GM23338 (cell line): ENCODE data around the gene MUL1. TPM values are rescaled to one million over a fixed set of nuclear protein-coding genes. Genes with fewer than 3 reads are reported as not detected.
A peak's percentile ranks its signal among the peaks of the same experiment; 100 is the strongest.

ENCODE experiments used
- ATAC-seq: fragments of 200-7000 bp; cut with Tn5 transposase; 3 replicates; pipeline ENCODE4 v1.9.1; 2020
- DNase-seq: peaks from one replicate; pipeline ENCODE4 v3.0.0-alpha.2; 2015; ENCODE audit warnings: low spot score
- H2AFZ ChIP-seq: fragments of 200-600 bp; sonication (generic); 2 replicates; pipeline ENCODE4 v1.8.0; 2016; ENCODE audit warnings: antibody characterized with exemption, mild to moderate bottlenecking, moderate library complexity
- H3F3A ChIP-seq: fragments of 200-600 bp; sonication (generic); replicated peaks from 2 replicates; pipeline ENCODE4 v1.8.0; 2017; ENCODE audit warnings: antibody characterized with exemption, mixed run types, low read depth
- H3K27ac ChIP-seq: fragments of 200-600 bp; sonication (generic); 2 replicates; pipeline ENCODE4 v1.6.1; 2016; ENCODE audit warnings: low read depth
- H3K27me3 ChIP-seq: fragments of 200-600 bp; sonication (generic); 2 replicates; pipeline ENCODE4 v1.8.0; 2016; ENCODE audit warnings: mild to moderate bottlenecking, mixed run types, moderate library complexity; ENCODE audit not compliant: insufficient read depth
- H3K36me3 ChIP-seq: fragments of 200-600 bp; sonication (generic); 2 replicates; pipeline ENCODE4 v1.8.0; 2016; ENCODE audit warnings: mild to moderate bottlenecking; ENCODE audit not compliant: insufficient read depth
- H3K4me1 ChIP-seq: fragments of 200-600 bp; sonication (generic); 2 replicates; pipeline ENCODE4 v1.8.0; 2016; ENCODE audit warnings: mild to moderate bottlenecking, moderate library complexity; ENCODE audit not compliant: insufficient read depth
- H3K4me2 ChIP-seq: fragments of 200-600 bp; sonication (generic); 2 replicates; pipeline ENCODE4 v1.7.1; 2017; ENCODE audit warnings: mixed run types
- H3K4me3 ChIP-seq: fragments of 200-600 bp; sonication (generic); 2 replicates; pipeline ENCODE4 v1.6.1; 2016; ENCODE audit warnings: mixed run types
- H3K79me2 ChIP-seq: fragments of 200-600 bp; sonication (generic); replicated peaks from 2 replicates; pipeline ENCODE4 v1.8.0; 2017; ENCODE audit warnings: mild to moderate bottlenecking; ENCODE audit not compliant: insufficient read depth
- H3K9me2 ChIP-seq: fragments of 200-600 bp; sonication (generic); 2 replicates; pipeline ENCODE4 v1.8.0; 2017; ENCODE audit not compliant: insufficient read depth
- H4K20me1 ChIP-seq: fragments of 200-600 bp; sonication (generic); replicated peaks from 2 replicates; pipeline ENCODE4 v1.8.0; 2017; ENCODE audit warnings: mild to moderate bottlenecking; ENCODE audit not compliant: insufficient read depth
- H3K27ac Mint-ChIP-seq: 2 replicates; pipeline ENCODE4 v1.8.0; 2020; ENCODE audit warnings: inconsistent platforms, mild to moderate bottlenecking, moderate library complexity, mixed read lengths
- H3K27me3 Mint-ChIP-seq: 3 replicates; pipeline ENCODE4 v1.8.0; 2022; ENCODE audit warnings: low read depth, mild to moderate bottlenecking, moderate library complexity, mixed read lengths, inconsistent platforms; ENCODE audit not compliant: insufficient read depth, poor library complexity
- H3K36me3 Mint-ChIP-seq: 3 replicates; pipeline ENCODE4 v1.8.0; 2021; ENCODE audit warnings: low read depth, mild to moderate bottlenecking, inconsistent platforms, moderate library complexity, mixed read lengths
- H3K4me1 Mint-ChIP-seq: 3 replicates; pipeline ENCODE4 v1.8.0; 2020; ENCODE audit warnings: mild to moderate bottlenecking, inconsistent platforms, mixed read lengths
- H3K4me3 Mint-ChIP-seq: 3 replicates; pipeline ENCODE4 v1.8.0; 2021; ENCODE audit warnings: moderate library complexity, mild to moderate bottlenecking, inconsistent platforms, mixed read lengths
- H3K9me3 Mint-ChIP-seq: 3 replicates; pipeline ENCODE4 v1.8.0; 2020; ENCODE audit warnings: moderate library complexity, mild to moderate bottlenecking, inconsistent platforms, mixed read lengths
- CREB1 ChIP-seq: fragments of 250-450 bp; sonication (Bioruptor Pico); IDR thresholded peaks from 2 replicates; pipeline ENCODE4 v1.5.0; 2020; ENCODE audit warnings: low read depth, mild to moderate bottlenecking, moderate library complexity
- CTCF ChIP-seq, 2 experiments: fragments of 200-600 bp in 1 of 2; sonication (generic) in 1 of 2; conservative IDR thresholded peaks; 2 replicates each; pipeline versions ENCODE4 v1.5.1 to v1.6.1; 2016 to 2017; ENCODE audit warnings: antibody characterized with exemption in 2 of 2, low read depth in 2 of 2, mild to moderate bottlenecking in 2 of 2, moderate library complexity in 1 of 2
- ETS1 ChIP-seq: IDR thresholded peaks from 2 replicates; pipeline ENCODE4 v1.6.1; 2016; ENCODE audit warnings: antibody characterized with exemption
- EZH2 ChIP-seq: fragments of 200-600 bp; sonication (generic); IDR thresholded peaks from one replicate; pipeline ENCODE4 v1.8.0; 2017; ENCODE audit warnings: antibody characterized with exemption, mild to moderate bottlenecking, low read depth; ENCODE audit not compliant: unreplicated experiment
- EZH2phosphoT487 ChIP-seq: fragments of 200-600 bp; sonication (generic); IDR thresholded peaks from one replicate; pipeline ENCODE4 v1.8.1; 2018; ENCODE audit warnings: antibody characterized with exemption; ENCODE audit not compliant: unreplicated experiment
- JUNB ChIP-seq: IDR thresholded peaks from one replicate; pipeline ENCODE4 v1.6.1; 2016; ENCODE audit warnings: antibody characterized with exemption; ENCODE audit not compliant: unreplicated experiment
- NANOG ChIP-seq: IDR thresholded peaks from 2 replicates; pipeline ENCODE4 v1.6.1; 2016; ENCODE audit warnings: antibody characterized with exemption, borderline replicate concordance
- POLR2AphosphoS5 ChIP-seq: IDR thresholded peaks from 2 replicates; pipeline ENCODE4 v1.6.1; 2016; ENCODE audit warnings: antibody characterized with exemption, low read depth
- REST ChIP-seq: IDR thresholded peaks from one replicate; pipeline ENCODE4 v1.6.1; 2018; ENCODE audit warnings: antibody characterized with exemption; ENCODE audit not compliant: unreplicated experiment
- STAT1 ChIP-seq: IDR thresholded peaks from one replicate; pipeline ENCODE4 v1.6.1; 2016; ENCODE audit warnings: antibody characterized with exemption; ENCODE audit not compliant: unreplicated experiment
- ZNF114 ChIP-seq: fragments of 250-450 bp; sonication (Bioruptor Pico); IDR thresholded peaks from 2 replicates; pipeline ENCODE4 v1.5.0; 2020; ENCODE audit warnings: mild to moderate bottlenecking, moderate library complexity
- ZNF331 ChIP-seq: fragments of 250-450 bp; sonication (Bioruptor Pico); IDR thresholded peaks from 2 replicates; pipeline ENCODE4 v1.5.0; 2020; ENCODE audit warnings: low read depth, mild to moderate bottlenecking, moderate library complexity
- ZNF462 ChIP-seq: fragments of 250-450 bp; sonication (Bioruptor Pico); IDR thresholded peaks from 2 replicates; pipeline ENCODE4 v1.5.0; 2020; ENCODE audit warnings: mild to moderate bottlenecking, moderate library complexity
- polyA plus RNA-seq: library from polyadenylated mRNA; unstranded; fragments of >200 nt; fragmentation: Nextera tagmentation; extraction: Ambion mirVana; gene quantifications from 2 replicates; pipeline ENCODE4 v1.2.1, GENCODE V29; 2016
- total RNA-seq: library from RNA; depleted of rRNA; stranded (reverse); fragments of >200 nt; shearing (Covaris generic); gene quantifications from 2 replicates; pipeline ENCODE4 v1.2.3, GENCODE V29; 2014

The MUL1 gene
- total and polyA plus RNA-seq, 2 experiments from 2014 or later: 8.9 to 26.2 TPM

- Histone ChIP-seq H3K27me3 (peaks cover 27% of the 10 kb centered on the region), H3K4me3 (no peak overlapping the region), H2AFZ (no peak overlapping the region), H3F3A (peaks cover 6% of the 10 kb centered on the region; the same call in 1 of the 2 replicates), H3K36me3 (no peaks in the 10 kb centered on the region), H3K9me2 (no peaks in the 10 kb centered on the region), H4K20me1 (no peaks in the 10 kb centered on the region), H3K79me2 (no peaks in the 10 kb centered on the region), H3K4me2 (no peak overlapping the region), H3K27ac (no peak overlapping the region), H3K4me1 (peaks cover 2% of the 10 kb centered on the region; the same call in 1 of the 2 replicates)
- H3K4me3 Mint-ChIP-seq: no peak overlapping the region
- DNase-seq (no peak), ATAC-seq (peak; percentile 79)
- no peaks in the 10 kb centered on the region for H3K9me3 Mint-ChIP-seq
- H3K27me3 Mint-ChIP-seq: peaks cover 25% of the 10 kb centered on the region
- no peak overlapping the region for H3K27ac Mint-ChIP-seq
- no peak for TF ChIP-seq ZNF331 (CRISPR knock-in tag)
- TF ChIP-seq ZNF462: no peak
- no peak for TF ChIP-seq ZNF114 (CRISPR knock-in tag)
- no peak for TF ChIP-seq STAT1
- no peak for TF ChIP-seq ETS1
- TF ChIP-seq JUNB: no peak
- TF ChIP-seq EZH2phosphoT487: no peak
- TF ChIP-seq EZH2: no peak
- TF ChIP-seq REST: no peak
- no peak for TF ChIP-seq CREB1
- TF ChIP-seq CTCF (conservative IDR thresholded peaks at IDR 0.05; ENCODE audit: low read depth in 2 of 2): no peak
- no peak for TF ChIP-seq POLR2AphosphoS5
- no peak for TF ChIP-seq NANOG
- no peaks in the 10 kb centered on the region for H3K36me3 Mint-ChIP-seq
- H3K4me1 Mint-ChIP-seq: 0 out of 3 replicates have a peak, but pooled peaks cover 4% of the 10 kb centered on the region
These were observed 38.7 kb upstream of the MUL1 start for GRCh38 chr1:20546637-20547036.
